Activated CD4-positive, alpha-beta T cell treated with anti-CD3 and anti-CD28 coated beads, Interleukin-2, amount 10 ng/mL, durations not matched to agents 7 days and 5 days (primary cell): ENCODE measurements around the gene PEX14. TPM values are rescaled to one million over a fixed set of nuclear protein-coding genes. Genes with fewer than 3 reads are reported as not detected.

ENCODE experiments used
- CTCF ChIA-PET: fragments of 350-600 bp; sonication (Branson Sonifier 250); formaldehyde crosslinking; loops from one replicate; lab custom pipeline; 2021; ENCODE audit warnings: antibody characterized with exemption; lab: Charles Lee
- POLR2A ChIA-PET: fragments of 350-600 bp; sonication (Branson Sonifier 250); formaldehyde crosslinking; loops from one replicate; lab custom pipeline; 2021; ENCODE audit warnings: antibody characterized with exemption; lab: Charles Lee
- DNase-seq: peaks from one replicate; pipeline ENCODE4 v3.0.0-alpha.2; 2020
- H3K27ac Mint-ChIP-seq: one replicate; pipeline ENCODE4 v1.8.0; 2021; ENCODE audit warnings: mild to moderate bottlenecking, moderate library complexity, mixed read lengths
- H3K27me3 Mint-ChIP-seq: one replicate; pipeline ENCODE4 v1.8.0; 2021; ENCODE audit warnings: mixed read lengths
- H3K36me3 Mint-ChIP-seq: one replicate; pipeline ENCODE4 v1.8.0; 2021; ENCODE audit warnings: low read depth, mixed read lengths
- H3K4me1 Mint-ChIP-seq: one replicate; pipeline ENCODE4 v1.8.0; 2021; ENCODE audit warnings: mixed read lengths
- H3K4me3 Mint-ChIP-seq: one replicate; pipeline ENCODE4 v1.8.0; 2021; ENCODE audit warnings: mild to moderate bottlenecking, moderate library complexity, mixed read lengths
- H3K9me3 Mint-ChIP-seq: one replicate; pipeline ENCODE4 v1.8.0; 2021; ENCODE audit warnings: mixed read lengths
- total RNA-seq, 2 experiments: library from RNA; stranded (reverse); gene quantifications; one replicate each; pipeline ENCODE4 v1.2.3, GENCODE V29; 2021

PEX14 gene
- total RNA-seq, 2 experiments from 2014 or later: 23.4 to 24.4 TPM

GRCh38 chr1:10676963-10677362, 202.2 kb downstream of the PEX14 start:
- H3K4me1 Mint-ChIP-seq: peaks cover 2% of the 10 kb centered on the region
- ChIA-PET POLR2A (no interaction called here), CTCF (no interaction called here)
- H3K4me3 Mint-ChIP-seq: no peak overlapping the region
- no peak overlapping the region for H3K27ac Mint-ChIP-seq
- H3K9me3 Mint-ChIP-seq: no peaks in the 10 kb centered on the region
- no peaks in the 10 kb centered on the region for H3K27me3 Mint-ChIP-seq
- DNase-seq: no peak
- no peaks in the 10 kb centered on the region for H3K36me3 Mint-ChIP-seq

- ChIA-PET POLR2A (no interaction called here), CTCF (no interaction called here)
- Mint-ChIP-seq H3K4me1 (peaks cover 2% of the 10 kb centered on the region), H3K36me3 (no peaks in the 10 kb centered on the region), H3K27ac (no peak overlapping the region), H3K27me3 (no peaks in the 10 kb centered on the region), H3K4me3 (no peak overlapping the region), H3K9me3 (no peaks in the 10 kb centered on the region)
- no peak for DNase-seq
Measured at GRCh38 chr1:10677491-10678391, 203.0 kb downstream of the PEX14 start.

- CTCF ChIA-PET: interaction anchor here (0.9 kb wide), 1 partner anchor 183 kb away, joined by 3 read pairs; no protein-coding TSS in a partner anchor
- Mint-ChIP-seq H3K9me3 (no peaks in the 10 kb centered on the region), H3K36me3 (no peaks in the 10 kb centered on the region), H3K27me3 (no peaks in the 10 kb centered on the region), H3K4me3 (no peak overlapping the region), H3K4me1 (peaks cover 2% of the 10 kb centered on the region), H3K27ac (no peak overlapping the region)
- no peak for DNase-seq
- POLR2A ChIA-PET: no interaction called here
Measured at GRCh38 chr1:10678402-10678801, 203.7 kb downstream of the PEX14 start.

DNA sequence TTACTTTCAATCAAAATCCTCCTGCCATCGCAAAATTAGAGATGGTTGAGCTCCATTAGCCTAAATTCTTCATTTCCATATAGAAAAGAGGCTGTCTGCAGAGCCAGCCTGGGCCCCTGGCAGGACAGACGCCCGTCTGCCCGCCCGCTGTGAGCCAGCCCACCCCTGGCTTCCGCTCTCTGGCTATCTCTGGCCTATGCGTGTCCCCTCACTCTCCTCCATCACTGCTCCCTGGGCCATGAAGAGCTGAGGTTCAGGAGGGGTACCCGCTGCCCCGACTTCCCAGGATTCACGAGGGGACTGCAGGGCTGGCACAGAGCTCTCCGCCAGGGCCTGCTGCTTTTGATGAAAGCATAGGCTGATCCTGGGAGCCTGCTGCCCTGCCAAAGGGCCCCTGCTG, 204.1 kb downstream of the PEX14 start:
- ChIA-PET POLR2A (no interaction called here), CTCF (interaction anchor here (0.9 kb wide), 1 partner anchor 184 kb away, joined by 3 read pairs; no protein-coding TSS in a partner anchor)
- no peak overlapping the region for H3K4me3 Mint-ChIP-seq
- H3K27me3 Mint-ChIP-seq: no peaks in the 10 kb centered on the region
- H3K27ac Mint-ChIP-seq: no peak overlapping the region
- no peak for DNase-seq
- H3K4me1 Mint-ChIP-seq: peaks cover 2% of the 10 kb centered on the region
- H3K36me3 Mint-ChIP-seq: no peaks in the 10 kb centered on the region
- H3K9me3 Mint-ChIP-seq: no peaks in the 10 kb centered on the region

DNA sequence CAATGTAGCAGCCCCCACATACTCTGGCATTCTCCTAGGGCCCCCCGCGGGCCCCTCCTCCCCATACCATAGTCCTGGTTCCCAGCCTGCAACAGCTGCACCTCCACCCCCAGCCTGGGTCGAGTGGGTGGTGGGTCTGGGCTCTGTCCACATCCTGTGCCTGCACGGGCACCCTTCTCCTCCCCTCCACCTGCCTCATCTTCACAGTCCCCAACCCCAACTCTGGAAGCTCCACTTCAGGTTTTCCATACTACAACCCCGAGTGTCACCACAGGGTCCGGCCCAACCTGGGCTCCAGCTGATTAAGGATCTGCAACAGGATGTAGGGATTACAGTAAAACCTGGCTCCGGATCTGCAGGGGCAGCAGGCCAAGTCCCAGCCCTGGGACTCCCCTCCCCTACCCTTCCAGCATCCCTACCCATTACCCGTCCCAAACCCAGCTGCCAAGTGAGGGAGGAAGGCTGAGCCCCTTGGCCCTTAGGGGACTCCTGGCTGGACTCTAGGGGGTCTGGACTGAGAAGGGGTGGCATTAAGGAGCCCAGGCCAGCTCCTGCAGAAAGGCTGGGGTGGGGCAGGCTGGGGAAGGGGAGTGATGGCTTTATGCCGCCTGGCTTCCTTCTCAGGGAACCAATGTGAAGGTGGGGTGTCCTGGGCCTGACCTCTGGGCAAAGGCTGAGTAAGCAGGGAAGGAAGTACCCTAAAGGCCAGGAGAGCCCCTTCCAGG, 204.9 kb downstream of the PEX14 start:
- Mint-ChIP-seq H3K36me3 (no peaks in the 10 kb centered on the region), H3K27ac (no peak overlapping the region), H3K27me3 (no peaks in the 10 kb centered on the region), H3K4me3 (no peak overlapping the region), H3K9me3 (no peaks in the 10 kb centered on the region), H3K4me1 (peaks cover 2% of the 10 kb centered on the region)
- no peak for DNase-seq
- CTCF ChIA-PET: interaction anchor here (0.9 kb wide), 1 partner anchor 184 kb away, joined by 3 read pairs; no protein-coding TSS in a partner anchor
- POLR2A ChIA-PET: no interaction called here

Other genes starting within 250 kb of the PEX14 start
- 10 to 100 TPM; 65.0 to 68.7 TPM for gene PGD, start 75.9 kb upstream of the PEX14 start, total RNA-seq
- 10 to 100 TPM; 16.1 to 20.7 TPM for gene CENPS, start 44.5 kb upstream of the PEX14 start, total RNA-seq
- under 1 TPM in 1 of 2 experiments, not detected in 1; 0.30 TPM for gene CORT, start 24.9 kb upstream of the PEX14 start, total RNA-seq
- 10 to 100 TPM; 28.1 to 28.6 TPM for gene DFFA, start 2.4 kb upstream of the PEX14 start, total RNA-seq